Keratinocyte (primary cell): ENCODE results near the gene CALY.

Experiments
- CTCF ChIP-seq, 3 experiments: IDR thresholded peaks in 1 of 3; conservative IDR thresholded peaks in 1 of 3; optimal IDR thresholded peaks in 1 of 3; 2 replicates in 2 of 3; 3 replicates in 1 of 3; pipeline versions ENCODE3 to v1.5.1; 2011; ENCODE audit warnings: low read length in 3 of 3, mild to moderate bottlenecking in 3 of 3, moderate library complexity in 2 of 3, control low read depth in 1 of 3, inconsistent platforms in 1 of 3; ENCODE audit not compliant: insufficient read depth in 2 of 3; ENCODE audit errors: extremely low read depth in 1 of 3
- EZH2 ChIP-seq: IDR thresholded peaks from one replicate; pipeline ENCODE4 v1.6.1; 2012; ENCODE audit warnings: inconsistent platforms, mild to moderate bottlenecking, low read length, moderate library complexity

GRCh38 chr10:133312769-133313145, 23.9 kb downstream of the CALY start:
- TF ChIP-seq CTCF (optimal IDR thresholded peaks at IDR 0.05 in 1 of 3, IDR thresholded peaks at IDR 0.05 in 1 of 3, conservative IDR thresholded peaks at IDR 0.05 in 1 of 3; ENCODE audit: extremely low read depth in 1 of 3, insufficient read depth in 2 of 3, low read length in 3 of 3) (no peak), EZH2 (no peak)
